DND-41 (cell line): ENCODE measurements around the gene ICAM1.

Experiments
- CTCF ChIP-seq: IDR thresholded peaks from 2 replicates; pipeline ENCODE4 v1.5.1; 2012; ENCODE audit warnings: borderline replicate concordance, low read length, moderate library complexity, mild to moderate bottlenecking; ENCODE audit not compliant: poor library complexity, severe bottlenecking; ENCODE audit errors: extremely low read depth
- EZH2 ChIP-seq: IDR thresholded peaks from 3 replicates; pipeline ENCODE4 v1.6.1; 2012; ENCODE audit warnings: borderline replicate concordance, low read depth, mild to moderate bottlenecking, moderate library complexity, low read length, inconsistent platforms; ENCODE audit not compliant: severe bottlenecking

GRCh38 chr19:10238172-10238783 lies 32.6 kb upstream of the ICAM1 start:
- TF ChIP-seq CTCF (no peak), EZH2 (no peak)
